Right cardiac atrium (tissue), 5 donors: ENCODE measurements around the gene LTC4S. TPM values are rescaled to one million over a fixed set of nuclear protein-coding genes. Genes with fewer than 3 reads are reported as not detected.

Source experiments
- ATAC-seq, 2 donors: fragments of 200-7000 bp; cut with Tn5 transposase; one replicate each; pipeline versions ENCODE4 v1.8.0 to v1.9.1; 2020; ENCODE audit warnings: moderate library complexity in 2 of 2, mild to moderate bottlenecking in 1 of 2
- DNase-seq, 3 donors: peaks; one replicate each; pipeline ENCODE4 v3.0.0-alpha.2; 2020
- H3K27ac ChIP-seq: one replicate; pipeline ENCODE4 v1.5.1; 2013; ENCODE audit warnings: mild to moderate bottlenecking, low read length, control low read depth, moderate library complexity
- H3K27me3 ChIP-seq: one replicate; pipeline ENCODE4 v1.6.1; 2013; ENCODE audit not compliant: control insufficient read depth, insufficient read depth
- H3K4me1 ChIP-seq: one replicate; pipeline ENCODE4 v1.6.1; 2013; ENCODE audit warnings: low read length; ENCODE audit not compliant: control insufficient read depth, insufficient read depth
- H3K4me3 ChIP-seq: one replicate; pipeline ENCODE4 v1.5.1; 2013; ENCODE audit warnings: low read length, control low read depth
- H3K9me3 ChIP-seq: one replicate; pipeline ENCODE4 v1.6.1; 2013; ENCODE audit warnings: low read length; ENCODE audit not compliant: control insufficient read depth
- WGBS: extraction: QIAGEN DNeasy Blood & Tissue Kit; methylation state at CpG from one replicate; pipeline ENCODE4 v1.1.7; 2013; 5-methylcytosine and 5-hydroxymethylcytosine counted together
- intact Hi-C, 4 donors: fragments of 100-400 bp; cut with DNase I; formaldehyde crosslinking; loops; one replicate each; pipeline versions ENCODE4 v1.11.0 to v1.14.0; 2022 to 2023
- polyA plus RNA-seq: library from polyadenylated mRNA; stranded (reverse); fragments of 200-250 nt; gene quantifications from one replicate; pipeline ENCODE4 v1.2.3, GENCODE V29; 2013
- total RNA-seq, 4 donors: library from RNA; stranded (reverse); fragmentation: NEBNext Ultra II Directional; extraction: Animal tissue kit (Norgen Biotek cat#: 25700); gene quantifications; one replicate each; pipeline ENCODE4 v1.2.1, GENCODE V29; 2021
- donor health status: healthy with polysubstance abuse.
- donor health status: DM: no; HTN: yes; CAD: no.
- donor health status: DM: no; HTN: no; CAD: no.
- donor health status: DM: no; HTN: yes; CAD: no; lungs with severe emphysema.
- donor health status: DM: yes; HTN: yes; CAD: no.

LTC4S gene
- total and polyA plus RNA-seq, 5 donors = 17.3 to 24.3 (median 21.8) TPM

DNA sequence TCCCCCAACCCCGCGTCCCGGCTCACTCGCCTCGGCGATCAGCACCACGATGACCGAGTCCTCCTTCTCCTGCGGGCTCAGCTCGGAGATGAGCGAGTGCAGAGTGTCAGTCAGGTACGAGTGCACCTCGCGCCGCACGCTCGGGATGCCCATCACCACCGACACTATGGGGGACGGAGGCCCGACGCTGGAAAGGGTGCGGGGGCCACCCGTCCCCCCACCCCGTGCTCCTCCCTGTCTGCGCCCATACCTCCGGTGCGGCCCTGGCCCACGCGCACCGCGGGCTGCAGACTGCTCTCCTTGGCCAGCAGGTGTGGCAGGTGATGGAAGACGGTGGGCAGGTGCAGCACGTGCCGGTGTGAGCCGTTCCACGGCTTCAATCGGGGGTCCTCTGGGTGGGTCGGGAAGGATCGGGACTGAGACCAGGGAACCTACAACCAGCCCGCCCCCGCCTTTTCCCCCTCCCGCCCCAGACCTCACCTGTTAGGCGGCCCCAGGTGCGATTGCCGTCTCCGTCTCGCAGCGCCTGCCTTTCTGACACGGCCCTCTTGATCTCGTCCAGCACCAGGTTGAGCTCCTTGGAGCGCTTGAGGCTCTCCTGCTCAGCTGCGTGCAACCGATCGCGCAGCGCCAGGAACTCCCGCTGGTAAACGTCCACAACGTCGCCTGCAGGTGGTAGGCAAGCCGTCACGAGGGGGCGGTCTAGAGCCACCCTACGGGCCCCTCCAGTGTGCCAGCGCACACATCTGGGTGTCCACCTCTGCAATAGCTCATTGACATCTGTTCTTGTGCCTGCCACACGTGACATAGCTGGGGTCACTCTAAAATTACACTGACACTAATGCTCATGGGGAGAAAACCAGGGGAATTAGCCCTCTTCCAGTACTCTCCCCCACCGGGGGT, 7.8 kb downstream of the LTC4S start:
- peaks cover 7% of the 10 kb centered on the region for H3K4me1 ChIP-seq
- DNase-seq (peak; percentile 82 to 91 (median 91)), ATAC-seq (peak; percentile 8 to 36)
- H3K9me3 ChIP-seq = no peaks in the 10 kb centered on the region
- no peak overlapping the region for H3K27ac ChIP-seq
- H3K27me3 ChIP-seq = no peaks in the 10 kb centered on the region
- no peak overlapping the region for H3K4me3 ChIP-seq
- 68% methylated on average over 67 of the region's 67 CpGs for whole genome bisulfite sequencing
- intact Hi-C loops = no loop called here

DNA sequence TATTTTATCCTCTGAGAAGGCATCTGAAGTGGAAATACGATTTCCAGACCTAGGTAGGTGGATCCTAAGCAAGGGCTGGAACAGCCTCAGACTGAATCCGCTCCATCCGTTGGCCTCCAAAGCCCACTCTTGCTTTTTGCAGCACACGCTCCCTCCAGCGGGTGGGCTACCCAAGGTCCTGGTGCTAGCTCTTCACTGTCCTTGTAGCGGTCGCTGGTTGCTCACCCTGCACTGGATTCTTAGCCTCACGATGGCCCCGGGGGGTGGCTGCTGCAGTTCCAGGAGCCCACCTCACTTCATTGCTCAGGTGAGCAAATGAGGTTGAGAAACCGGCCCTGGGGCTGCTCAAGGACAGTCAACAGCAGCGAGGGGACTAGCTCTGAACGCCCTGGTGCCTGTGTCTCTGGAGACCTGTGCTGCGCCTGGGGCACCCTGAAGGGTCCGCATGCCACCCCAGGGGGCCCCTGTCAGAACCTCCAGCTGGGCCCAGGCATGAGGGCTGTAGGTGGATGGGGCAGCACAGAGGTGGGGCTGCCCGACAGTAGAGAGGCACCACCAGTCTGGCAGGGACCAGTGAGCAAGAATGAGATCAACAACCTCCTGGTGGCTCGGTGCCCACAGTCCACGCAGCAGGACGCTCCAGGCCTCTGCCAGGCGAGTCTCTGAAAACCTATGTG, 8.6 kb downstream of the LTC4S start:
- 88% methylated on average over 19 of the region's 19 CpGs for WGBS
- Histone ChIP-seq H3K4me1 (peaks cover 7% of the 10 kb centered on the region), H3K9me3 (no peaks in the 10 kb centered on the region), H3K27ac (no peak overlapping the region), H3K4me3 (no peak overlapping the region), H3K27me3 (no peaks in the 10 kb centered on the region)
- ATAC-seq = no peak
- intact Hi-C loops = no loop called here
- peak in 2 of 3 donors; percentile 57 to 64 for DNase-seq

GRCh38 chr5:179802950-179803562, 9.3 kb downstream of the LTC4S start:
- Histone ChIP-seq H3K9me3 (no peaks in the 10 kb centered on the region), H3K4me1 (peaks cover 7% of the 10 kb centered on the region), H3K27me3 (no peaks in the 10 kb centered on the region), H3K4me3 (no peak overlapping the region), H3K27ac (no peak overlapping the region)
- ATAC-seq (no peak), DNase-seq (peak in 1 of 3 donors; percentile 52)
- intact Hi-C loops = no loop called here
- 76% methylated on average over 11 of the region's 11 CpGs for WGBS

GRCh38 chr5:179803651-179804554, 10.1 kb downstream of the LTC4S start:
- intact Hi-C loops = no loop called here
- Histone ChIP-seq H3K4me3 (no peak overlapping the region), H3K9me3 (no peaks in the 10 kb centered on the region), H3K27me3 (no peaks in the 10 kb centered on the region), H3K4me1 (peaks cover 7% of the 10 kb centered on the region), H3K27ac (no peak overlapping the region)
- 67% methylated on average over 18 of the region's 18 CpGs for WGBS
- peak in 2 of 3 donors; percentile 60 to 66 for DNase-seq
- no peak for ATAC-seq

- Histone ChIP-seq H3K9me3 (no peaks in the 10 kb centered on the region), H3K27ac (no peak overlapping the region), H3K27me3 (no peaks in the 10 kb centered on the region), H3K4me3 (no peak overlapping the region), H3K4me1 (peaks cover 7% of the 10 kb centered on the region)
- DNase-seq = no peak
- ATAC-seq = no peak
- 88% methylated on average over 8 of the region's 8 CpGs for WGBS
- intact Hi-C loops = no loop called here
Measured at GRCh38 chr5:179804555-179804947, 10.8 kb downstream of the LTC4S start.

DNA sequence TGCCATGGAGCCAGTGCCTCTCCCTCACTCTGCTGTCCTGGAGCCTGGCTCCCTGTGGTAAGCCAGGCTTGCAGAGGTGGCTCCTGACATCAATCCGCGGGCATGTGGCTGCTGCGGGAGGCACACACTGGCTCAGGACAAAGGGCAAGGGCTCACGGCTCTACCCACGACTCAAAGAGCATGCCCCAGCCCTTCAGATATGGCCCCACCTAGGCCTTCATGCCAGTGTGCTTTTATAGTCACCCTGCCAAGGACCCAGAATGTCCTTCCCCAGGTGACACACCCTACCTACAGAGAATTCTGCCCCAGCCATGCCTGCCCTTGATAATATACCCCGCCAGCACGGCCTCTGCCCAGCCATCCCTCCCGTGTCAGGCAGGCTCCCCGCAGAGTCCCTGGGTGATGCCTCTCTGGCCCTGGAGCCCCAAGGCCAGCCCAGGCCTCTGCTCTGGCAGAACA, 11.3 kb downstream of the LTC4S start:
- 58% methylated on average over 9 of the region's 9 CpGs for WGBS
- no peak for DNase-seq

GRCh38 chr5:179805529-179806249, 11.9 kb downstream of the LTC4S start:
- Histone ChIP-seq H3K27me3 (no peaks in the 10 kb centered on the region), H3K4me3 (peak overlapping the region; percentile 82), H3K27ac (peak overlapping the region; percentile 61), H3K9me3 (no peaks in the 10 kb centered on the region), H3K4me1 (peaks cover 7% of the 10 kb centered on the region)
- ATAC-seq (peak; percentile 41 to 49), DNase-seq (peak; percentile 59 to 86 (median 84))
- 4% methylated on average over 65 of the region's 65 CpGs for WGBS
- intact Hi-C loops = no loop called here

More for the DNA sequence above, 11.3 kb downstream of the LTC4S start:
- Histone ChIP-seq H3K9me3 (no peaks in the 10 kb centered on the region), H3K4me3 (peak overlapping the region; percentile 82), H3K27ac (no peak overlapping the region), H3K4me1 (peaks cover 7% of the 10 kb centered on the region), H3K27me3 (no peaks in the 10 kb centered on the region)
- ATAC-seq = peak; percentile 0
- intact Hi-C loops = no loop called here

DNA sequence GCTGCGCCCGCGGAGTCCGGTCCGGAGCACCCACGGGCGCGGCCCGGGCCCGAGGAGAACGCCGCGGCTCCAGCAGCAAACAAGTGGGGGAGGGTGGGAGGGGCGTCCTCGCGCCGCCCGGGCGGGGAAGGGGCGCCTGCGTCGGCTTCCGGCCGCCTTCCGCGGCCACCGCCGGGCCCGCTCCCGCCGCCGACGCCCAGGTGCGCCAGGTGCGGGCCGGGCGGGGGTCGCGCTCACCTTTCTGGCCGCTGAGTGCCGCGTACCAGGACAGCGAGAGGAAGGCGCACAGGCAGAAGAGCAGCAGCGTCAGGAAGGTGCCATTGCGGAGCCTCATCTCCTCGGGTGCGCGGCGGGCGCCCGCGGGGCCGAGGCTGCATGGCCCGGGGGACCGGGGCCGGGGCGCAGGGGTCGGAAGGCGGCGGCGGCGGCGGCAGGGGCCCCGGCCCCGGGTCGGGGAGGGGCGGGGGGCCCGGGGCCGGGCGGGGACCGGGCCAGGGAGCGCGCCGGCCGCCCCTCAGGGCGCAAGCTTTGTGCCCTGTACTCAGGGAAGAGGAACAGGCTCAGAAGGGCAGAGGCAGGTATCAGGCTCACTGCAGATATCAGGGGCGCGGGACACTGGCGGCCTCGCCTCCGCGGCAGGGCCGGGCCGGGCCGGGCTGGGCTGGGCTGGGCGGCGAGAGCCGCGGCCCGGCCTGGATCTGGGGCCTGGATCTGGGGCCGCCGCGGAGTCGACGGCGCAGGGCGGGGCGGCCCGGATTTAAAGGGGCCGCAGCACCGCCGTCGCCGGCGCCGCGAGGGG, 12.7 kb downstream of the LTC4S start, which contains the start of gene MGAT4B:
TSS of gene MGAT4B (minus strand) at position 617 of the 799 bp plus-strand sequence. CDS start at position 334, 283 bp downstream.
- peak; percentile 79 to 93 (median 92) for DNase-seq
- Histone ChIP-seq H3K27ac (peak within 1 kb of the TSS; percentile 90), H3K9me3 (no peaks in the 10 kb centered on the region), H3K4me1 (peaks cover 7% of the 10 kb centered on the region), H3K27me3 (no peaks in the 10 kb centered on the region), H3K4me3 (peak within 1 kb of the TSS; percentile 82)
- under 1% methylated on average over 108 of the region's 108 CpGs for WGBS
- intact Hi-C loops = no loop called here
- ATAC-seq = peak; percentile 83 to 91

DNA sequence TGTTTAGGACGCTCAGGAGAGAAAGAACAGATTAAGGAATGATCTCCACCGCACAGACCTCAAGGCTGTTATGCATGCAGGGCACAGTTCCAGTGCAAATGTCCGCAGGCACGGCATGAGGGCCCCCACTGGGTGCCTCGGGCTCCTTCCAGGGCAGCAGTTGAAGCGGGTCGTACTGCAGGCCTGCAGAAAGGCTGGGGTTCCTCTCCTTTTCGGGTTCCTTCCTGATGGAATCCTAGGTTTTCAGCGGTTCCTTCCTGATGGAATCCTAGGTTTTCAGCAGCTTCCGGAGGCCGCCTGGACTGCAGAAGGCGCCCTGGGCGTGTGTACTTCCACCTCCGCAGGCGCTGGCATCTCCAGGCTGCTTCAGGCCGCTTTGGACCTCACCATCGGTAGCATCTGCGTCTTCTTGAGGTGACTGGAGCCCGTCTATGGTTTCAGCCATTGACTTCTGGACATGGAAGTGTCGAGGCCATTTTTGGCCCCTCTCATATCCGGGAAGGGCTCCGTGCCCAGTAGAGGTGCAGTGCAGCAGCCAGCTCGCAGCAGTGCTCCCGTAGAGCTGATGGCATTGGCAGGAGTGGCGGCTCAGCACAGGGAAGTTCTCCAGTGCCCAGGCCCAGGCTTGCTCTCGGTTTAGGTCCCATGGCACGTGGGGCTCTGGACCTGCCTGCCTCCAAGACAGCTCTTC, 18.5 kb downstream of the LTC4S start:
- peak in 2 of 3 donors; percentile 51 to 54 for DNase-seq
- intact Hi-C loops = no loop called here
- 91% methylated on average over 27 of the region's 27 CpGs for WGBS
- Histone ChIP-seq H3K4me1 (no peaks in the 10 kb centered on the region), H3K9me3 (no peaks in the 10 kb centered on the region), H3K27ac (no peak overlapping the region), H3K4me3 (no peak overlapping the region), H3K27me3 (no peaks in the 10 kb centered on the region)
- ATAC-seq = no peak
